Stimulated activated CD4-positive, alpha-beta T cell treated with anti-CD3 and anti-CD28 coated beads, Interleukin-15, amount 100 ng/mL, for 24 hours (primary cell): ENCODE data around the gene LTBP4.
A peak's percentile ranks its signal among the peaks of the same experiment; 100 is the strongest.
"Not testable (repeated sequence)": the region's sequence is repeated elsewhere in the genome, so short reads cannot be mapped to it uniquely, and the experiment has no call there.

Experiments used
- DNase-seq: peaks from one replicate; pipeline ENCODE4 v3.0.0-alpha.2; 2020

The LTBP4 gene

GRCh38 chr19:40612831-40613689 lies 11.9 kb downstream of the LTBP4 start:
- DNase-seq: peak; percentile 89

- peak; percentile 93 for DNase-seq
Observed at GRCh38 chr19:40613690-40614621, 12.8 kb downstream of the LTBP4 start.

GRCh38 chr19:40614622-40615411 lies 13.6 kb downstream of the LTBP4 start:
- DNase-seq: peak; percentile 99

GRCh38 chr19:40616178-40616577 lies 15.0 kb downstream of the LTBP4 start:
- no peak for DNase-seq

DNA sequence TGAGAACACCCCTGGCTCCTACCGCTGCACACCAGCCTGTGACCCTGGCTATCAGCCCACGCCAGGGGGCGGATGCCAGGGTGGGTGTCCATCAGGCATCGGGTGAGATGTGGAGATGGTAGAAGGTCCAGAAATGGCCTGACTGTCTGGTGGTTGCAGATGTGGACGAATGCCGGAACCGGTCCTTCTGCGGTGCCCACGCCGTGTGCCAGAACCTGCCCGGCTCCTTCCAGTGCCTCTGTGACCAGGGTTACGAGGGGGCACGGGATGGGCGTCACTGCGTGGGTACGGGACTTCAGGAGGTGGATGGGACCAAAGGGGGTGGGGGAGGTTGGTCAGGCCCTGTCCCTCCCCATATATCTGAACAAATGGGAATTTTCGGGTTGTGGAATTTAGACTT lies 15.8 kb downstream of the LTBP4 start:
- DNase-seq: no peak

GRCh38 chr19:40617961-40618360 lies 16.8 kb downstream of the LTBP4 start:
- no peak for DNase-seq

DNA sequence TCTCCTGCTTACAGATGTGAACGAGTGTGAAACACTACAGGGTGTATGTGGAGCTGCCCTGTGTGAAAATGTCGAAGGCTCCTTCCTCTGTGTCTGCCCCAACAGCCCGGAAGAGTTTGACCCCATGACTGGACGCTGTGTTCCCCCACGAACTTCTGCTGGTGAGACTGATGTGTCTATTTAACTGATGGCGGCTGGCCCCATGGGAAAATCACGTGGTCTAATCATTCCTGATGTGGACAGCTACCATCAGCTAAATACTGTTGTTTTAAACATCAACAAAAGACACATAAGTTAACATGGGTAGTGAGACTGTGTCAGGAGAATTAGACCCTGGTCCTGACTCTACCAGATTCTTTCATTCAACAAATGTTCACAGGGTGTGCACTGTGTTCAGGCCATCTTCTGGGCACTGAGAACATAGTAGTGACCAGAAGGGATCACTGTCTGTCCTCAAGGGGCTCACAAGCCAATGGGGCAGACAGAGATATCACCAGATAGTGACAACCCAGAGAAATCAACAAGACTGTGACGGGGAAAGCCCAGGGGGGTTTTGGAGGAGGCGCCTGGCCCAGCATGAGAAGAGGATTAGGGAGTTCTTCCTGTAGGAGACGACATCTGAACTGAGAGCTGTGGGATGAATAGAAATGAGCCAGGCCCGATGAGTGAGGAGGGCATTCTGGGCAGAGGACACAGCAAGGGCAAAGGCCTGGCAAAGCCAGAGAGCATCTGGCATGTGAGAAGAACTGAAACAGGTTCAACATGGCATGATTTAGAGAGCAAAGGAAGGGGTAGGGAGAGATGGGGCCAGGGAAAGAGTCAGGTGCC lies 18.4 kb downstream of the LTBP4 start:
- no peak for DNase-seq

DNA sequence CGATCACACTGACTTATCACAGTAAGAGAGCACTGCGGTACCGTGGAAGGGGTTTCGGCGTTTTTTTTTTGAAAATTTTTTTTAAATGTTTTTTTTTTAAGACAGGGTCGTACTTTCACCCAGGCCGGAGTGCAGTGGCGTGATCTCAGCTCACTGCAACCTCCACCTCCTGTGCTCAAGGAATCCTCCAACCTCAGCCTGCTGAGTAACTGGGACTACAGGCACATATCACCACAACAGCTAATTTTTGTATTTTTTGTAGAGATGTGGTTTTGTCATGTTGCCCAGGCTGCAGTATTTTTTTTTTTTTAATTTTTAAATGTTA lies 19.0 kb downstream of the LTBP4 start:
- no peak for DNase-seq

DNA sequence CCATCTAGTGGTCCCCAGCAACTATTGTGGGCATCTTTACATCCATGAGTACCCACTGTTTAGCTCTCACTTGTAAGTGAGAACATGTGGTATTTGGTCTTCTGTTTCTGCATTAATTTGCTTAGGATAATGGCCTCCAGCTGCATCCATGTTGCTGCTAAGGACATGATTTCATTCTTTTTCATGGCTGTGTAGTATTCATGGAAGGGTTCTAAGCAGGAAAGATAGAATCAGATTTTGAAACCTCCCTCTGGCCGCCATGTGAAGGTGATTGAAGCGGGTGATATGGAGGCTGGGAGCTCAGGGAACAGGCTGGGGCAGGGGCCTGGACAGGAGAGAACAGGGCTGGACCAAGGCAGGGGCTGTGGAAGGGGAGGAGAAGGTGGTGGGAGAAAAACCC lies 20.1 kb downstream of the LTBP4 start:
- DNase-seq: no peak

- DNase-seq: no peak
Observed at GRCh38 chr19:40621966-40622772, 21.0 kb downstream of the LTBP4 start.

- DNase-seq: no peak
Observed at GRCh38 chr19:40622773-40623075, 21.6 kb downstream of the LTBP4 start.

DNA sequence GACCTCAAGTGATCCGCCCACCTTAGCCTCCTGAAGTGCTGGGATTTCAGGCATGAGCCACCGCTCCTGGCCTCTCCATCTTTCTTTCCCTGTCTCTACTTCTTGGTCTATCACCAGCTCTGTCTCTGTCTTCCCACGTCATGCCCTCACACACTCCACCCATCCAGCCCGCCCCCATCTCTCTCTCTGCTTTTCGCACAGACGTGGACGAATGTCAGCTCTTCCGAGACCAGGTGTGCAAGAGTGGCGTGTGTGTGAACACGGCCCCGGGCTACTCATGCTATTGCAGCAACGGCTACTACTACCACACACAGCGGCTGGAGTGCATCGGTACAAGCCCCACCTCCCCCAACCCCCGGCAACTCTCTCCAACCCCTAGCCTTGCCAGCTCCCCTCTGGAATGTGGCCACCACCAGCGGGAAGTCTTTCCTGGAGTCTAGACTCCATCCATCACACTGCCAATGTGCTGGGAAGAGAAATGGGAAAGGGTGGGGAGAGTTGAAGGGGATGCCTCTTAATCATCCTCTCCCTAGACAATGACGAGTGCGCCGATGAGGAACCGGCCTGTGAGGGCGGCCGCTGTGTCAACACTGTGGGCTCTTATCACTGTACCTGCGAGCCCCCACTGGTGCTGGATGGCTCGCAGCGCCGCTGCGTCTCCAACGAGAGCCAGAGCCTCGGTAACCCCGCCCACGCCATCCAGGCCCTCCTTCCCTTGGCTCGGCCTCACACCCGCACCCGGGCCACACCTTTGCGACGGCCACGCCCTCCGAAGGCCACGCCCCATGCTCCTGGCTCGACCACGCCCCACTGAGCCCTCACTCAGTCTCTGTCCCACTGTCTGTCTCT lies 22.5 kb downstream of the LTBP4 start:
- peak; percentile 52 for DNase-seq

GRCh38 chr19:40624369-40625153 lies 23.4 kb downstream of the LTBP4 start:
- DNase-seq: not testable (repeated sequence)

GRCh38 chr19:40625406-40626120 lies 24.4 kb downstream of the LTBP4 start:
- DNase-seq: no peak

DNA sequence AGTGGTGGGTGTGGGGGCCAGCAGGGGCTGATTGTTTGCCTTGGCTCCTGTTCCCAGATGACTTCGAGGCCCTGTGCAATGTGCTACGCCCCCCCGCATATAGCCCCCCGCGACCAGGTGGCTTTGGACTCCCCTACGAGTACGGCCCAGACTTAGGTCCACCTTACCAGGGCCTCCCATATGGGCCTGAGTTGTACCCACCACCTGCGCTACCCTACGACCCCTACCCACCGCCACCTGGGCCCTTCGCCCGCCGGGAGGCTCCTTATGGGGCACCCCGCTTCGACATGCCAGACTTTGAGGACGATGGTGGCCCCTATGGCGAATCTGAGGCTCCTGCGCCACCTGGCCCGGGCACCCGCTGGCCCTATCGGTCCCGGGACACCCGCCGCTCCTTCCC lies 25.7 kb downstream of the LTBP4 start:
- no peak for DNase-seq

DNA sequence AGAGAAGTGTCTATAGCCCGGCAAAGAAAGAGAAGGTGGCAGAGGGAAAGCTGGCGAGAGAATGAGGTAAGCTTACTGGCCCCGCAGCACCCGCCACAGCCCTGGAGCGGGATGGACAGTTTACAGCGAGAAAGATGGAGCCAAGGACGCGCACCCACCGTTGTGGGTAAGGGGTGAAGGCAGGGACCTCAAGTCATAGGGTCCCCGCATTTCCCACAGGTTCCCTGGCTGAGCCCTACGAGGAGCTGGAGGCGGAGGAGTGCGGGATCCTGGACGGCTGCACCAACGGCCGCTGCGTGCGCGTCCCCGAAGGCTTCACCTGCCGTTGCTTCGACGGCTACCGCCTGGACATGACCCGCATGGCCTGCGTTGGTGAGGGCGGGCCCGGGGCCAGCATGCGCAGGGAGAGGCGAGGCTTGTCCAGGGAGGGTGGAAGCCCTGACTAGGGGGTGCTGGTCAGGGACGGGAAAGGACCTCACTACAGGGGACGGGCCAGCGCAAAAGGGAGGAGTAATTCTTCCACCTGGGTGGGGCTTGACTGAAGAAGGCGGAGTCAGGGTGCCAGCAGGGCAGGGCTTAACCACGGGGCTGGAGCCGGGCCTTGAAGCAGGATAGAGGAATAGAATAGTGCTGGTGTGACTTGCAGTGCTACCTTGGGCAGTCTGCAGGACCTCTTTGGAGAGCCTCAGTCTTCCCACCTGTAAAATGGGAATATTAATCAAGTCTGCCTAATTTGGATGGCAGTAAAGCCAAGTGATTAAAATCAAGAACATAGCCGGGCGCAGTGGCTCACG lies 26.5 kb downstream of the LTBP4 start:
- no peak for DNase-seq

DNA sequence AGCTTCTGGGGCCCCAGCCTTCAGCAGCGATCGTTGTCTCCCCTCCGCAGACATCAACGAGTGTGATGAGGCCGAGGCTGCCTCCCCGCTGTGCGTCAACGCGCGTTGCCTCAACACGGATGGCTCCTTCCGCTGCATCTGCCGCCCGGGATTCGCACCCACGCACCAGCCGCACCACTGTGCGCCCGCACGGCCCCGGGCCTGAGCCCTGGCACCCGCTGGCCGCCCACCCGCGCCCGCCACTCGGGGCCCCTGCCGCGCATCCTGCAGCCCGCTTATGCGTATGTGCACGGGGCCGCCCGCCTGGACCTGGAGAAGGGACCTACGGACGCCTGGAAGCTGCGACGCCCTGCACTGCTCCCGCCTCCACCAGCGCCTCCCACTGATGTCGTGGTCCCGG lies 28.2 kb downstream of the LTBP4 start:
- DNase-seq: no peak

- DNase-seq: no peak
Observed at GRCh38 chr19:40630571-40631160, 29.5 kb downstream of the LTBP4 start.
